ENCODE data around the gene MAST4. TPM values are rescaled to one million over a fixed set of nuclear protein-coding genes. Genes with fewer than 3 reads are reported as not detected.

The MAST4 gene
- total RNA-seq, 4 donors from 2014 or later, result 8.2 to 203 (median 35.5) TPM

DNA sequence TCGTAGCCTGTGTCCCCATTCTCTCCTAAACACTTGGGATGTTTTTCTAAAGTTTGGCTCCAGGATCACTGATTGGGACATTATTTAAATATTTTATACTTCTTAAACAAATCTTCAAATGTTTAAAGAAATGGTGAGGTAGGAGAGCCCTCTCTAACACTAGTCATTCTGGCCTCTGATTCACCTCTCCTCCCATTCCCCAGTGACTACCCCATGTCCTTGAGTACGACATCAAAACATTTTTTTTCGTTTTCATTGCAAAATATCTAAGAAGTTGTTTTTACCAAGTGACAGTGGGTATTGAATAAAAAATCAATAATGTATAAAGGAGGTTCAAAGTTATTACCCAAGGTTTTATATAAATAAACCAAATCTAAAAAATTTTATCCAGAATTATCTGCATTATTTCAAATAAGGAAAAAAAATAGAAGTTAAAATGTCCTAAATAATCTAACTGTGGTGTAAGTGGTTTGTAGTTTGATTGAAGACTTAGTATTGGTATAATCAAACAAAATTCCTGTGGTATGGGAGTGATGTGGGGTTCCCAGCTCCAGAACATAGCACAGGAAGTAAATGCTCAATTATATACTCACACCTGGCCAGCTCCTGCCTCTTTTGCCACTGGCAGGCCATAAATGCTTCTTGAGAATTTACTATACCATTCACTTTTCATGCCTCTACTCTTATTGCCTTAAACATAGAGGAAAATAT, 51.1 kb downstream of the MAST4 start:
- H3K27ac ChIP-seq, result no peak overlapping the region
- no peaks in the 10 kb centered on the region for H3K27me3 ChIP-seq
- no peak for TF ChIP-seq POLR2A (IDR thresholded peaks at IDR 0.05)
- TF ChIP-seq, protein P1, sequence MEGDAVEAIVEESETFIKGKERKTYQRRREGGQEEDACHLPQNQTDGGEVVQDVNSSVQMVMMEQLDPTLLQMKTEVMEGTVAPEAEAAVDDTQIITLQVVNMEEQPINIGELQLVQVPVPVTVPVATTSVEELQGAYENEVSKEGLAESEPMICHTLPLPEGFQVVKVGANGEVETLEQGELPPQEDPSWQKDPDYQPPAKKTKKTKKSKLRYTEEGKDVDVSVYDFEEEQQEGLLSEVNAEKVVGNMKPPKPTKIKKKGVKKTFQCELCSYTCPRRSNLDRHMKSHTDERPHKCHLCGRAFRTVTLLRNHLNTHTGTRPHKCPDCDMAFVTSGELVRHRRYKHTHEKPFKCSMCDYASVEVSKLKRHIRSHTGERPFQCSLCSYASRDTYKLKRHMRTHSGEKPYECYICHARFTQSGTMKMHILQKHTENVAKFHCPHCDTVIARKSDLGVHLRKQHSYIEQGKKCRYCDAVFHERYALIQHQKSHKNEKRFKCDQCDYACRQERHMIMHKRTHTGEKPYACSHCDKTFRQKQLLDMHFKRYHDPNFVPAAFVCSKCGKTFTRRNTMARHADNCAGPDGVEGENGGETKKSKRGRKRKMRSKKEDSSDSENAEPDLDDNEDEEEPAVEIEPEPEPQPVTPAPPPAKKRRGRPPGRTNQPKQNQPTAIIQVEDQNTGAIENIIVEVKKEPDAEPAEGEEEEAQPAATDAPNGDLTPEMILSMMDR (IDR thresholded peaks at IDR 0.05), result no peak
- H3K9me3 ChIP-seq, result no peaks in the 10 kb centered on the region
- H3K4me1 ChIP-seq, result peaks cover 0 to 6% of the 10 kb centered on the region in 2 donors
- DNase-seq, result no peak
- H3K36me3 ChIP-seq, result no peaks in the 10 kb centered on the region
- no peak overlapping the region for H3K4me3 ChIP-seq
- intact Hi-C loops (cut with DNase I; ENCODE audit: low total_unique reads), result no loop called here

- Histone ChIP-seq H3K9me3 (no peaks in the 10 kb centered on the region), H3K27me3 (no peaks in the 10 kb centered on the region), H3K4me1 (no peaks in the 10 kb centered on the region), H3K4me3 (no peak overlapping the region), H3K36me3 (no peaks in the 10 kb centered on the region), H3K27ac (no peak overlapping the region)
- intact Hi-C loops (cut with DNase I; ENCODE audit: low total_unique reads), result no loop called here
- DNase-seq, result no peak
- TF ChIP-seq POLR2A (IDR thresholded peaks at IDR 0.05), result no peak
- TF ChIP-seq, protein P1 (IDR thresholded peaks at IDR 0.05), result no peak
Measured at GRCh38 chr5:66652818-66653217, 56.6 kb downstream of the MAST4 start.

- H3K4me3 ChIP-seq, result no peak overlapping the region
- no peak overlapping the region for H3K27ac ChIP-seq
- H3K36me3 ChIP-seq, result no peaks in the 10 kb centered on the region
- no peaks in the 10 kb centered on the region for H3K9me3 ChIP-seq
- TF ChIP-seq, protein P1 (IDR thresholded peaks at IDR 0.05), result no peak
- TF ChIP-seq POLR2A (IDR thresholded peaks at IDR 0.05), result no peak
- DNase-seq, result no peak
- H3K27me3 ChIP-seq, result no peaks in the 10 kb centered on the region
- intact Hi-C loops (cut with DNase I; ENCODE audit: low total_unique reads), result no loop called here
- no peaks in the 10 kb centered on the region for H3K4me1 ChIP-seq
Measured at GRCh38 chr5:66653325-66653724, 57.1 kb downstream of the MAST4 start.

GRCh38 chr5:66655395-66656324, 59.5 kb downstream of the MAST4 start:
- DNase-seq, result no peak
- intact Hi-C loops (cut with DNase I; ENCODE audit: low total_unique reads), result no loop called here
- H3K4me3 ChIP-seq, result no peak overlapping the region

More at GRCh38 chr5:66655395-66656324, 59.5 kb downstream of the MAST4 start:
- no peaks in the 10 kb centered on the region for H3K9me3 ChIP-seq
- H3K4me1 ChIP-seq, result no peaks in the 10 kb centered on the region
- no peaks in the 10 kb centered on the region for H3K36me3 ChIP-seq
- no peak overlapping the region for H3K27ac ChIP-seq
- H3K27me3 ChIP-seq, result no peaks in the 10 kb centered on the region
- TF ChIP-seq, protein P1 (IDR thresholded peaks at IDR 0.05), result no peak
- no peak for TF ChIP-seq POLR2A (IDR thresholded peaks at IDR 0.05)

All from uterus (tissue), 4 donors.